ENCODE results near the gene RALGPS2.

The RALGPS2 gene

DNA sequence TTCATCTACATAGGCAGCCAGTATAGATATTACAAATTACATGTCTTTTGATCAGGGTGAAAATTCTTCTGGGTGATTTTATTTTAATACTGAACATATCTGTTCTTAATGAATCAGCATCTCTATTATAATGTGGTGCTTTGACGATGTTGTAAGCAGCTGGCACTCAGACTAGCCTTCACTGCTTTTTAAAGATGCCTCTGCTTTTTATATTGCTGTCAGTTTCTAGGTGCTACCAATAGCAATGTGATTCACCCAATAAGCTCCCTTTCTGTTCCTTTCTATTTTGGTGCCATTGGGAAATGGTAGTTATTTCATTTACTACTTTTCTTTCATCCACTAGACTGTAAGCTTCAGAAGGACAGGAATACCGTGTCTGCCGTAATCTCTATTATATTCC is 156.9 kb downstream of the RALGPS2 start:
- Histone ChIP-seq H4K20me1 (ENCODE audit: insufficient read depth) (no peaks in the 10 kb centered on the region), H3K36me3 (ENCODE audit: insufficient read depth) (no peaks in the 10 kb centered on the region), H3K9ac (no peak overlapping the region), H3K4me3 (IDR thresholded peaks at IDR 0.05; ENCODE audit: insufficient read depth, low read depth, low read length) (no peak overlapping the region), H3K27ac (no peak overlapping the region), H2AFZ (ENCODE audit: low read depth) (no peak overlapping the region), H3K4me2 (no peak overlapping the region), H3K4me1 (ENCODE audit: low read depth, poor library complexity, severe bottlenecking) (no peaks in the 10 kb centered on the region), H3K27me3 (ENCODE audit: insufficient read depth, low read depth) (no peaks in the 10 kb centered on the region), H3K79me2 (ENCODE audit: insufficient read depth, low read depth) (no peaks in the 10 kb centered on the region)
- TF ChIP-seq, protein P1, sequence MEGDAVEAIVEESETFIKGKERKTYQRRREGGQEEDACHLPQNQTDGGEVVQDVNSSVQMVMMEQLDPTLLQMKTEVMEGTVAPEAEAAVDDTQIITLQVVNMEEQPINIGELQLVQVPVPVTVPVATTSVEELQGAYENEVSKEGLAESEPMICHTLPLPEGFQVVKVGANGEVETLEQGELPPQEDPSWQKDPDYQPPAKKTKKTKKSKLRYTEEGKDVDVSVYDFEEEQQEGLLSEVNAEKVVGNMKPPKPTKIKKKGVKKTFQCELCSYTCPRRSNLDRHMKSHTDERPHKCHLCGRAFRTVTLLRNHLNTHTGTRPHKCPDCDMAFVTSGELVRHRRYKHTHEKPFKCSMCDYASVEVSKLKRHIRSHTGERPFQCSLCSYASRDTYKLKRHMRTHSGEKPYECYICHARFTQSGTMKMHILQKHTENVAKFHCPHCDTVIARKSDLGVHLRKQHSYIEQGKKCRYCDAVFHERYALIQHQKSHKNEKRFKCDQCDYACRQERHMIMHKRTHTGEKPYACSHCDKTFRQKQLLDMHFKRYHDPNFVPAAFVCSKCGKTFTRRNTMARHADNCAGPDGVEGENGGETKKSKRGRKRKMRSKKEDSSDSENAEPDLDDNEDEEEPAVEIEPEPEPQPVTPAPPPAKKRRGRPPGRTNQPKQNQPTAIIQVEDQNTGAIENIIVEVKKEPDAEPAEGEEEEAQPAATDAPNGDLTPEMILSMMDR (conservative IDR thresholded peaks at IDR 0.05; ENCODE audit: low read depth, low read length), result no peak

DNA sequence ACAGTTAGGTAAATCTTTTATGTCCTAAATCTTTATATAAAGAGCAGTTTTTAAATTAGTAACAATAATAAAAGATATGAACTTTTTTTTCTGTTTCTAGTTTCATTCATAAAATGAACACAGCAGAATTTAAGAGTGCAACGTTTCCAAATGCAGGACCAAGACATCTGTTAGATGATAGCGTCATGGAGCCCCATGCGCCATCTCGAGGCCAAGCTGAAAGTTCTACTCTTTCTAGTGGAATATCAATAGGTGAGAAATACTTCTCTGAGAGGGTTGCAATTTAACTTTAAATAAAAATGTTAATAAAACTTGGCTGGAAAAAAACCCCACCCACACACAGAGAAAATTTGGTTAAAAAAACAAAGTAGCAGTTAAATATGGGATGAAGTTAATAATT is 160.8 kb downstream of the RALGPS2 start:
- no peaks in the 10 kb centered on the region for H4K20me1 ChIP-seq (ENCODE audit: insufficient read depth)

DNA sequence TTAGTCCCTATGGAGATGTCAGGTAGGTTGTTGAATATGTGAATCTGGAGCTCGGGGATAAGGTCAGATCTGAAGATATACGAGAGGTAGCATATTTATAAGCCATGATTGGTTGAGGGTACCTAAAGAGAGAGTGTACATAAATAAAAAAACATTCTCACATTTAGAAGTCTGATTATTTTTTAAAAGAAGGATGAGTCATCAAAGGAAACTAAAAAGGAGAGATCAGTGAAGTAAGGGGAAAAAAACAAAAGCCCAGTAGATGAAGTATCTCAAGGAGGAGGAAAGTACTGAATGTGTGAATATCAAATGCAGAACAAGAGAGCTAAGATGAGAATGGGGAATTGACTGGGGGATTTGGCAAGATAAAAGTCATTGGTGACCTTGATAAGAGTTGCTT is 161.5 kb downstream of the RALGPS2 start:
- TF ChIP-seq, protein P1 (conservative IDR thresholded peaks at IDR 0.05; ENCODE audit: low read depth, low read length), result no peak
- no peaks in the 10 kb centered on the region for H3K27me3 ChIP-seq (ENCODE audit: insufficient read depth, low read depth)
- H3K36me3 ChIP-seq (ENCODE audit: insufficient read depth), result no peaks in the 10 kb centered on the region

More for the DNA sequence above, 160.8 kb downstream of the RALGPS2 start:
- no peak overlapping the region for H3K4me2 ChIP-seq
- TF ChIP-seq, protein P1 (conservative IDR thresholded peaks at IDR 0.05; ENCODE audit: low read depth, low read length), result no peak
- no peaks in the 10 kb centered on the region for H3K36me3 ChIP-seq (ENCODE audit: insufficient read depth)
- no peaks in the 10 kb centered on the region for H3K4me1 ChIP-seq (ENCODE audit: low read depth, poor library complexity, severe bottlenecking)
- H3K9ac ChIP-seq, result no peak overlapping the region
- H3K4me3 ChIP-seq (IDR thresholded peaks at IDR 0.05; ENCODE audit: insufficient read depth, low read depth, low read length), result no peak overlapping the region
- no peak overlapping the region for H2AFZ ChIP-seq (ENCODE audit: low read depth)
- H3K79me2 ChIP-seq (ENCODE audit: insufficient read depth, low read depth), result no peaks in the 10 kb centered on the region
- no peaks in the 10 kb centered on the region for H3K27me3 ChIP-seq (ENCODE audit: insufficient read depth, low read depth)
- no peak overlapping the region for H3K27ac ChIP-seq

DNA sequence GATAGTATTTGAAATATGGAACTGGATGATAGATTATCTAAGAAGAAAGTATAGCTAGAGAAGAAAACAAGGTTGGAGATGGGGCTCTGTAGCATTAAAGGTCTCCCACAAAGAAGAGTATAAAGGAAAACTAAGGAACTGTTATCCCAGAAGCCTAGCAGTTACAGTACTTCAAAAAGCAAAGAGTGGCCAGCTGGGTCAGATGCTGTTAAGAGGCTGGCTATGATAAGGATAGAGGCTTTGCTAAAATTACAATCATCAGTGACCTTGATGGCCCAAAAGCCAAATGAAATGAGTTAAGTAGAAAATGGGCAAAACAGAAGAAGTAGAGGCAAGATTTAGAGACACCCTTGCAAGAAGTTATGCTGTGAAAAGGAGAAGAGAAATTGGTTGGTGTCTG is 170.9 kb downstream of the RALGPS2 start:
- Histone ChIP-seq H3K79me2 (ENCODE audit: insufficient read depth, low read depth) (no peaks in the 10 kb centered on the region), H4K20me1 (ENCODE audit: insufficient read depth) (no peaks in the 10 kb centered on the region), H3K27ac (no peak overlapping the region), H3K4me1 (ENCODE audit: low read depth, poor library complexity, severe bottlenecking) (peaks cover 26% of the 10 kb centered on the region), H3K4me2 (no peak overlapping the region), H3K27me3 (ENCODE audit: insufficient read depth, low read depth) (no peaks in the 10 kb centered on the region), H3K4me3 (IDR thresholded peaks at IDR 0.05; ENCODE audit: insufficient read depth, low read depth, low read length) (no peak overlapping the region), H3K36me3 (ENCODE audit: insufficient read depth) (no peaks in the 10 kb centered on the region), H3K9ac (no peak overlapping the region), H2AFZ (ENCODE audit: low read depth) (no peak overlapping the region)
- TF ChIP-seq, protein P1 (conservative IDR thresholded peaks at IDR 0.05; ENCODE audit: low read depth, low read length), result no peak

More for the DNA sequence above, 161.5 kb downstream of the RALGPS2 start:
- Histone ChIP-seq H3K27ac (no peak overlapping the region), H2AFZ (ENCODE audit: low read depth) (no peak overlapping the region), H3K4me2 (no peak overlapping the region), H4K20me1 (ENCODE audit: insufficient read depth) (no peaks in the 10 kb centered on the region), H3K4me3 (IDR thresholded peaks at IDR 0.05; ENCODE audit: insufficient read depth, low read depth, low read length) (no peak overlapping the region), H3K79me2 (ENCODE audit: insufficient read depth, low read depth) (no peaks in the 10 kb centered on the region), H3K4me1 (ENCODE audit: low read depth, poor library complexity, severe bottlenecking) (no peaks in the 10 kb centered on the region), H3K9ac (no peak overlapping the region)

All from KMS-11 (cell line).